ENCODE measurements around the gene ZP4. TPM values are rescaled to one million over a fixed set of nuclear protein-coding genes. Genes with fewer than 3 reads are reported as not detected.

Gene ZP4
- total RNA-seq, 2 donors from 2014 or later = not detected

- DNase-seq (ENCODE audit: low spot score) = no peak
- Histone ChIP-seq H3K9me3 (no peaks in the 10 kb centered on the region), H3K27me3 (no peaks in the 10 kb centered on the region), H3K4me1 (no peaks in the 10 kb centered on the region), H3K27ac (no peak overlapping the region), H3K36me3 (no peaks in the 10 kb centered on the region), H3K4me3 (no peak overlapping the region)
- no peak for TF ChIP-seq CTCF (IDR thresholded peaks at IDR 0.05)
Observed at GRCh38 chr1:237902960-237903743, 12.4 kb upstream of the ZP4 start.

DNA sequence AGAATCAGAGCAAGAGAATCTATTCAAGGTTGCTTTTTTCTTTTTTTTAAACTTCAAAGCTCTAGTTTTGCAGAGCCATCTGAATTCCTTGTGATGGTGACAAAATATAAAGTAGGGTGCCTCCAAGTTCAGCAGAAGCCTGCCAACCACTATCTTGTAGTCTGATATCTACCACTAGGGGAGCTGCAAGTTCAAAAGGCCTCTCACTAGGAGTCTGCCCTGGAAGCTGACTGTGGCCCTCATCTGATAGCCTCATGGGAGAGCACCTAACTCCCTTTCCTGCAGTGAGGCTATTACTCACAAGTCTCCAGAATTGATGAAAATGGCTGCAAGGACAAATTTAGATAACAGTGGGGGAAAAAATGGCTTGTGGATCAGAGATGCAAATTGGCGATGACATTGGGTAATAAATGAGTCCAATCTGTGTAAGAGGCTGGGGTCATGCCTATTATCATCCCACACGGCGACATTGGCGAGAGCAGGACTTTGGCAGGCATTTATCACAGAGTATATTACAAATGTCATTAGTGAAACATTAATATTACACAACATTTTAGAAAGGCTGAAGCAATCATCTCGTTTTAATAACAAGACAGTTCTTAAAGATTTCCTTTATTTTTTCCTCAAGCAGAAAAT is 10.7 kb upstream of the ZP4 start:
- peak in 1 of 2 donors; percentile 47 for TF ChIP-seq CTCF (IDR thresholded peaks at IDR 0.05)
- Histone ChIP-seq H3K4me1 (no peaks in the 10 kb centered on the region), H3K36me3 (no peaks in the 10 kb centered on the region), H3K27me3 (no peaks in the 10 kb centered on the region), H3K9me3 (no peaks in the 10 kb centered on the region), H3K27ac (no peak overlapping the region), H3K4me3 (no peak overlapping the region)
- DNase-seq (ENCODE audit: low spot score) = no peak

DNA sequence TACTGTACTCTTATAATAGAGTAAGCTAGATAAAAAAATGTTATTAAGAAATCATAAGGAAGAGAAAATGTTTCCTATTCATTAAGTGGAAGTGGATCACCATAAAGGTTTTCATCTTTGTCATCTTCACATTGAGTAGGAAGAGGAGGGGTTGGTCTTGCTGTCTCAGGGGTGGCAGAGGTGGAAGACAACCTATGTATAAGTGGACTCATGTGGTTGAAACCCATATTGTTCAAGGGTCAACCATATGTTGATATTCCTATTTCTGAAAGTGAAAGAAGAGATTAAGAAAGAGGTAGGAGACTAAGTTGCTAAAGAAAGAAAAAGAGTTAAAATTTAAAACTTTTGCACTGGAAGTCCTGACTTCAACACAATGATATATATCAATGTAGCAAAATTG is 4.9 kb upstream of the ZP4 start:
- DNase-seq (ENCODE audit: low spot score) = no peak
- TF ChIP-seq CTCF (IDR thresholded peaks at IDR 0.05) = no peak
- H3K27me3 ChIP-seq = no peaks in the 10 kb centered on the region

GRCh38 chr1:237894131-237894530 is 3.4 kb upstream of the ZP4 start:
- DNase-seq (ENCODE audit: low spot score) = no peak
- no peaks in the 10 kb centered on the region for H3K27me3 ChIP-seq
- no peak overlapping the region for H3K4me3 ChIP-seq
- no peak overlapping the region for H3K27ac ChIP-seq
- H3K9me3 ChIP-seq = no peaks in the 10 kb centered on the region
- no peaks in the 10 kb centered on the region for H3K4me1 ChIP-seq
- TF ChIP-seq CTCF (IDR thresholded peaks at IDR 0.05) = no peak
- no peaks in the 10 kb centered on the region for H3K36me3 ChIP-seq

More for the DNA sequence above, 4.9 kb upstream of the ZP4 start:
- H3K9me3 ChIP-seq = no peaks in the 10 kb centered on the region
- no peak overlapping the region for H3K4me3 ChIP-seq
- H3K4me1 ChIP-seq = no peaks in the 10 kb centered on the region
- H3K27ac ChIP-seq = no peak overlapping the region
- H3K36me3 ChIP-seq = no peaks in the 10 kb centered on the region

- no peak for TF ChIP-seq CTCF (IDR thresholded peaks at IDR 0.05)
- Histone ChIP-seq H3K9me3 (no peaks in the 10 kb centered on the region), H3K27ac (no peak overlapping the region), H3K4me3 (no peak overlapping the region), H3K27me3 (no peaks in the 10 kb centered on the region), H3K4me1 (no peaks in the 10 kb centered on the region), H3K36me3 (no peaks in the 10 kb centered on the region)
- DNase-seq (ENCODE audit: low spot score) = no peak
Observed at GRCh38 chr1:237891979-237892378, 1.3 kb upstream of the ZP4 start.
